Activated T-cell treated with anti-CD3 and anti-CD28 coated beads, Interleukin-2, amount 50 U/mL, for 4 hours (primary cell): ENCODE results near the gene INPP4B. TPM values are rescaled to one million over a fixed set of nuclear protein-coding genes. Genes with fewer than 3 reads are reported as not detected.

ENCODE experiments used
- ATAC-seq, 2 donors: fragments of 200-7000 bp; cut with Tn5 transposase; one replicate each; pipeline ENCODE4 v1.10.0; 2021
- DNase-seq: peaks from one replicate; pipeline ENCODE4 v3.0.0-alpha.2; 2020
- H3K27me3 Mint-ChIP-seq: one replicate; pipeline ENCODE4 v1.8.0; 2021; ENCODE audit warnings: low read depth, mixed read lengths
- H3K36me3 Mint-ChIP-seq: one replicate; pipeline ENCODE4 v1.8.0; 2022; ENCODE audit warnings: mixed read lengths; ENCODE audit not compliant: insufficient read depth
- H3K4me1 Mint-ChIP-seq: one replicate; pipeline ENCODE4 v1.8.0; 2021; ENCODE audit warnings: low read depth, mixed read lengths
- H3K4me3 Mint-ChIP-seq: one replicate; pipeline ENCODE4 v1.8.0; 2021; ENCODE audit warnings: mild to moderate bottlenecking, moderate library complexity, mixed read lengths
- H3K9me3 Mint-ChIP-seq: one replicate; pipeline ENCODE4 v1.8.0; 2021; ENCODE audit warnings: mixed read lengths
- total RNA-seq, 3 donors: library from RNA; stranded (reverse); gene quantifications; one replicate each; pipeline ENCODE4 v1.2.1, GENCODE V29; 2021

Gene INPP4B
- total RNA-seq, 3 donors from 2014 or later, result 93.2 to 99.0 (median 93.4) TPM

GRCh38 chr4:142356801-142357200 lies 489.3 kb downstream of the INPP4B start:
- no peaks in the 10 kb centered on the region for H3K27me3 Mint-ChIP-seq
- H3K9me3 Mint-ChIP-seq, result peaks cover 2% of the 10 kb centered on the region
- ATAC-seq (peak; percentile 27 to 33), DNase-seq (no peak)
- peaks cover 89% of the 10 kb centered on the region for H3K4me1 Mint-ChIP-seq
- H3K36me3 Mint-ChIP-seq, result peaks cover 14% of the 10 kb centered on the region
- H3K4me3 Mint-ChIP-seq, result peak overlapping the region; percentile 29

GRCh38 chr4:142356118-142356759 lies 489.9 kb downstream of the INPP4B start:
- no peak for ATAC-seq
- Mint-ChIP-seq H3K27me3 (no peaks in the 10 kb centered on the region), H3K36me3 (peaks cover 13% of the 10 kb centered on the region), H3K9me3 (no peaks in the 10 kb centered on the region), H3K4me1 (peaks cover 92% of the 10 kb centered on the region), H3K4me3 (peak overlapping the region; percentile 0)
- no peak for DNase-seq

GRCh38 chr4:142355421-142355930 lies 490.6 kb downstream of the INPP4B start:
- peaks cover 11% of the 10 kb centered on the region for H3K36me3 Mint-ChIP-seq
- H3K27me3 Mint-ChIP-seq, result no peaks in the 10 kb centered on the region
- peak overlapping the region; percentile 31 for H3K4me3 Mint-ChIP-seq
- DNase-seq (no peak), ATAC-seq (no peak)
- no peaks in the 10 kb centered on the region for H3K9me3 Mint-ChIP-seq
- H3K4me1 Mint-ChIP-seq, result peaks cover 93% of the 10 kb centered on the region

GRCh38 chr4:142354794-142355420 lies 491.2 kb downstream of the INPP4B start:
- Mint-ChIP-seq H3K36me3 (peaks cover 11% of the 10 kb centered on the region), H3K4me1 (peaks cover 95% of the 10 kb centered on the region), H3K4me3 (peak overlapping the region; percentile 31)

GRCh38 chr4:142354041-142354440 lies 492.1 kb downstream of the INPP4B start:
- no peak for DNase-seq
- H3K36me3 Mint-ChIP-seq, result peaks cover 12% of the 10 kb centered on the region
- no peak for ATAC-seq
- no peaks in the 10 kb centered on the region for H3K27me3 Mint-ChIP-seq
- no peaks in the 10 kb centered on the region for H3K9me3 Mint-ChIP-seq
- no peak overlapping the region for H3K4me3 Mint-ChIP-seq
- H3K4me1 Mint-ChIP-seq, result peaks cover 95% of the 10 kb centered on the region

More at GRCh38 chr4:142354794-142355420, 491.2 kb downstream of the INPP4B start:
- Mint-ChIP-seq H3K9me3 (no peaks in the 10 kb centered on the region), H3K27me3 (no peaks in the 10 kb centered on the region)
- DNase-seq, result no peak
- peak; percentile 38 to 51 for ATAC-seq

- peak overlapping the region; percentile 52 for H3K4me3 Mint-ChIP-seq
- H3K27me3 Mint-ChIP-seq, result no peaks in the 10 kb centered on the region
- DNase-seq, result no peak
- ATAC-seq, result peak in 1 of 2 donors; percentile 27
- peaks cover 95% of the 10 kb centered on the region for H3K4me1 Mint-ChIP-seq
- no peaks in the 10 kb centered on the region for H3K9me3 Mint-ChIP-seq
- H3K36me3 Mint-ChIP-seq, result peaks cover 16% of the 10 kb centered on the region
Measured at GRCh38 chr4:142353149-142353738, 492.9 kb downstream of the INPP4B start.

GRCh38 chr4:142352712-142353111 lies 493.4 kb downstream of the INPP4B start:
- Mint-ChIP-seq H3K36me3 (peaks cover 16% of the 10 kb centered on the region), H3K9me3 (no peaks in the 10 kb centered on the region), H3K4me3 (peak overlapping the region; percentile 52), H3K4me1 (peaks cover 97% of the 10 kb centered on the region), H3K27me3 (no peaks in the 10 kb centered on the region)
- no peak for DNase-seq
- ATAC-seq, result no peak

- Mint-ChIP-seq H3K4me3 (peak overlapping the region; percentile 54), H3K36me3 (peaks cover 15% of the 10 kb centered on the region), H3K9me3 (no peaks in the 10 kb centered on the region), H3K4me1 (peaks cover 96% of the 10 kb centered on the region), H3K27me3 (no peaks in the 10 kb centered on the region)
- ATAC-seq, result no peak
- no peak for DNase-seq
Measured at GRCh38 chr4:142351958-142352357, 494.1 kb downstream of the INPP4B start.

- no peaks in the 10 kb centered on the region for H3K9me3 Mint-ChIP-seq
- peaks cover 94% of the 10 kb centered on the region for H3K4me1 Mint-ChIP-seq
- H3K36me3 Mint-ChIP-seq, result peaks cover 18% of the 10 kb centered on the region
- DNase-seq (no peak), ATAC-seq (no peak)
- H3K27me3 Mint-ChIP-seq, result no peaks in the 10 kb centered on the region
- no peak overlapping the region for H3K4me3 Mint-ChIP-seq
Measured at GRCh38 chr4:142350871-142351270, 495.2 kb downstream of the INPP4B start.

GRCh38 chr4:142348613-142349021 lies 497.5 kb downstream of the INPP4B start:
- Mint-ChIP-seq H3K27me3 (no peaks in the 10 kb centered on the region), H3K36me3 (peaks cover 18% of the 10 kb centered on the region), H3K4me1 (peaks cover 86% of the 10 kb centered on the region), H3K4me3 (no peak overlapping the region), H3K9me3 (no peaks in the 10 kb centered on the region)
- DNase-seq, result no peak
- peak in 1 of 2 donors; percentile 25 for ATAC-seq

GRCh38 chr4:142347241-142347640 lies 498.9 kb downstream of the INPP4B start:
- peaks cover 84% of the 10 kb centered on the region for H3K4me1 Mint-ChIP-seq
- no peak for ATAC-seq
- no peaks in the 10 kb centered on the region for H3K27me3 Mint-ChIP-seq
- peaks cover 22% of the 10 kb centered on the region for H3K36me3 Mint-ChIP-seq
- DNase-seq, result no peak
- H3K9me3 Mint-ChIP-seq, result no peaks in the 10 kb centered on the region
- H3K4me3 Mint-ChIP-seq, result peak overlapping the region; percentile 42

- Mint-ChIP-seq H3K4me3 (peak overlapping the region; percentile 48), H3K9me3 (peaks cover 4% of the 10 kb centered on the region), H3K27me3 (no peaks in the 10 kb centered on the region), H3K36me3 (peaks cover 25% of the 10 kb centered on the region), H3K4me1 (peaks cover 79% of the 10 kb centered on the region)
- DNase-seq, result no peak
- ATAC-seq, result no peak
Measured at GRCh38 chr4:142345924-142346323, 500.2 kb downstream of the INPP4B start.

GRCh38 chr4:142341268-142341667 lies 504.8 kb downstream of the INPP4B start:
- Mint-ChIP-seq H3K27me3 (no peaks in the 10 kb centered on the region), H3K9me3 (peaks cover 4% of the 10 kb centered on the region), H3K4me3 (no peak overlapping the region), H3K4me1 (peaks cover 51% of the 10 kb centered on the region), H3K36me3 (peaks cover 28% of the 10 kb centered on the region)
- DNase-seq (no peak), ATAC-seq (peak; percentile 48 to 62)

GRCh38 chr4:142339053-142339452 lies 507.0 kb downstream of the INPP4B start:
- H3K36me3 Mint-ChIP-seq, result peaks cover 24% of the 10 kb centered on the region
- H3K27me3 Mint-ChIP-seq, result no peaks in the 10 kb centered on the region
- no peak for DNase-seq
- no peak for ATAC-seq
- H3K4me3 Mint-ChIP-seq, result no peak overlapping the region
- H3K9me3 Mint-ChIP-seq, result peaks cover 4% of the 10 kb centered on the region
- H3K4me1 Mint-ChIP-seq, result peaks cover 45% of the 10 kb centered on the region
